Measurements from ENCODE around the gene GRIN3B. TPM values are rescaled to one million over a fixed set of nuclear protein-coding genes. Genes with fewer than 3 reads are reported as not detected.
"Not testable (repeated sequence)": the region's sequence is repeated elsewhere in the genome, so short reads cannot be mapped to it uniquely, and the experiment has no call there.

GRIN3B gene
- total RNA-seq, 1 donor from 2014 or later = 1.4 TPM

DNA sequence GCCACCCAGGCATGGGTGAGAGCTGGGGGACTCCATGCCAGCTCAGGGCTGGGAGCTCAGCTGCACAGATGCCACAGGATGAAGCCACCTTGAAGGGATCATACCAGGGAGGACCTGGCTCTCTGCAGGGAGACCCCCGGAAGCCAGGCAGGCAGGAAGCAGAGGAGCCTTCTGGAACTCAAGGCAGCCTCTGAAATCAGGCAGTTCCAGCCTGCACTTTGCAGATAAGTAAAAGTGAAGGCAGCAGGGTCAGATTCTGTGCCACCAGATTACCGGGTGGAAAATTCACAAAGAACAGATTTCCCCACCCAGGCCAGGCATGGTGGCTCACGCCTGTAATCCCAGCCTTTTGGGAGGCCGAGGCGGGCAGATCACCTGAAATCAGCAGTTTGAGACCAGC lies 18.2 kb downstream of the GRIN3B start:
- Mint-ChIP-seq H3K4me3 (ENCODE audit: low read depth) (peak overlapping the region; percentile 86), H3K9me3 (ENCODE audit: low read depth) (no peaks in the 10 kb centered on the region), H3K36me3 (ENCODE audit: insufficient read depth) (no peaks in the 10 kb centered on the region), H3K4me1 (ENCODE audit: low read depth) (peaks cover 17% of the 10 kb centered on the region), H3K27ac (no peak overlapping the region), H3K27me3 (no peaks in the 10 kb centered on the region)
- DNase-seq (ENCODE audit: low spot score, unreplicated experiment) = no peak
- no peak for TF ChIP-seq CTCF (IDR thresholded peaks at IDR 0.05; ENCODE audit: unreplicated experiment)

DNA sequence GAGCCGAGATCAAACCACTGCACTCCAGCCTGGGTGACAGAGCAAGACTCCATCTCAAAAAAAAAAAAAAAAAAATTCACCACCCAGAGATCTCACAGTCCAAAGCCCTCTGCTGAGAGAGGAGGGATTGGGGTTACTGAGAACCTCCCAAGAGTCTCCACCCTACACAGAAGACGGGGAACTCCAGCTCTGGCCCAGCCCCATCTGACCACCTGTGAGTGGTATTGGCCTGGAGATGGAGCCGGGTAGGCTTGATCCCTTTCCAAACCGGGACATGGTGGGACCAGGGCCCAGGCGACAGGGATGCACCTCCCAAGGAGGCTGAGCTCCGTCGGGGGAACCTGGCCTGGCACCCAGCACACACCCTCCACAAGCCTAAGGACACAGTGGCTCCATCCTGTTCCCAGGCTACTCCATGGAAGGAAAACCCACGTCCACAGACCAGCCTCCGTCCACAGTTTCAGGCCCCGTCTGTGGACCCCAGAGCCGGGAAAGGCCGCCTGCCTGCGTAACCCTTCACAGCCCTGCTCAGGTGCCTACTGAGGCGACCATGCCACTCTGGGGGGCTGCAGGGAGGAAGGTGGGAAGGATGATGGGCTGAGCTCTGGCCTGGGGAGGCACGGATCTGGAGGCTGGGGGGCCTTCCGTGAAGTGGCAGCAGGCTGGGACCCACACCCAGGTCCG lies 18.9 kb downstream of the GRIN3B start:
- Mint-ChIP-seq H3K27ac (no peak overlapping the region), H3K9me3 (ENCODE audit: low read depth) (no peaks in the 10 kb centered on the region), H3K4me1 (ENCODE audit: low read depth) (peaks cover 17% of the 10 kb centered on the region), H3K4me3 (ENCODE audit: low read depth) (peak overlapping the region; percentile 86), H3K36me3 (ENCODE audit: insufficient read depth) (no peaks in the 10 kb centered on the region), H3K27me3 (no peaks in the 10 kb centered on the region)
- no peak for TF ChIP-seq CTCF (IDR thresholded peaks at IDR 0.05; ENCODE audit: unreplicated experiment)
- no peak for DNase-seq (ENCODE audit: low spot score, unreplicated experiment)

DNA sequence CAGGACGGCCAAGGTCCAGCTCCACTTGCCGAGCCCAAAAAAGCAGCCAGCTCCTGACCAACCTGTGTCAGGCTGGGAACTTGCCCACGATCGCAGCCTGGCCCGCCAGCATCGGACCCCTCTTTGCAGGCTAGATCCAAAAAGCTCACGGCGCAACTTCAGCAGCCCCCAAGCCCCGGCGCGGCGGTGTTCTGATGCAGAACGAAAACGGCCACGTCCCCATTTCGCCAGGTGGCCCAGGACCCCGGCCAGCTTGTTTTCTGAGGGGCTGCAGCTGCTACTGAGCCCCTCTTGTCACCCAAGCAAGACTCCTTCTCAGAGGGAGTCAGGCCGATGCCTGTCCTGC lies 19.4 kb downstream of the GRIN3B start:
- Mint-ChIP-seq H3K36me3 (ENCODE audit: insufficient read depth) (no peaks in the 10 kb centered on the region), H3K27me3 (no peaks in the 10 kb centered on the region), H3K27ac (no peak overlapping the region), H3K9me3 (ENCODE audit: low read depth) (no peaks in the 10 kb centered on the region), H3K4me3 (ENCODE audit: low read depth) (peak overlapping the region; percentile 86), H3K4me1 (ENCODE audit: low read depth) (peaks cover 17% of the 10 kb centered on the region)
- DNase-seq (ENCODE audit: low spot score, unreplicated experiment) = no peak
- no peak for TF ChIP-seq CTCF (IDR thresholded peaks at IDR 0.05; ENCODE audit: unreplicated experiment)

GRCh38 chr19:1019980-1020867 lies 20.0 kb downstream of the GRIN3B start:
- Mint-ChIP-seq H3K27me3 (no peaks in the 10 kb centered on the region), H3K4me1 (ENCODE audit: low read depth) (peaks cover 17% of the 10 kb centered on the region), H3K27ac (peak overlapping the region; percentile 93), H3K36me3 (ENCODE audit: insufficient read depth) (no peaks in the 10 kb centered on the region), H3K9me3 (ENCODE audit: low read depth) (no peaks in the 10 kb centered on the region), H3K4me3 (ENCODE audit: low read depth) (peak overlapping the region; percentile 86)
- no peak for TF ChIP-seq CTCF (IDR thresholded peaks at IDR 0.05; ENCODE audit: unreplicated experiment)
- no peak for DNase-seq (ENCODE audit: low spot score, unreplicated experiment)

GRCh38 chr19:1020868-1021425 lies 20.7 kb downstream of the GRIN3B start, which contains the start of gene TMEM259:
Gene TMEM259 (minus strand): TSS chr19:1021123. CDS start chr19:1020996, 127 bp downstream.
- peak within 1 kb of the TSS; percentile 86 for H3K4me3 Mint-ChIP-seq (ENCODE audit: low read depth)
- peak within 1 kb of the TSS; percentile 100 for H3K27ac Mint-ChIP-seq
- TF ChIP-seq CTCF (IDR thresholded peaks at IDR 0.05; ENCODE audit: unreplicated experiment) = peak; percentile 7
- H3K27me3 Mint-ChIP-seq = no peaks in the 10 kb centered on the region
- H3K36me3 Mint-ChIP-seq (ENCODE audit: insufficient read depth) = no peaks in the 10 kb centered on the region
- H3K9me3 Mint-ChIP-seq (ENCODE audit: low read depth) = no peaks in the 10 kb centered on the region
- H3K4me1 Mint-ChIP-seq (ENCODE audit: low read depth) = peaks cover 18% of the 10 kb centered on the region
- peak; percentile 95 for DNase-seq (ENCODE audit: low spot score, unreplicated experiment)

- H3K36me3 Mint-ChIP-seq (ENCODE audit: insufficient read depth); H3K9me3 Mint-ChIP-seq (ENCODE audit: low read depth); H3K27me3 Mint-ChIP-seq; H3K4me3 Mint-ChIP-seq (ENCODE audit: low read depth); DNase-seq (ENCODE audit: low spot score, unreplicated experiment): not testable (repeated sequence)
- Mint-ChIP-seq H3K4me1 (ENCODE audit: low read depth) (peaks cover 12% of the 10 kb centered on the region), H3K27ac (peak overlapping the region; percentile 41)
These were observed 23.6 kb downstream of the GRIN3B start for GRCh38 chr19:1023883-1024188.

DNA sequence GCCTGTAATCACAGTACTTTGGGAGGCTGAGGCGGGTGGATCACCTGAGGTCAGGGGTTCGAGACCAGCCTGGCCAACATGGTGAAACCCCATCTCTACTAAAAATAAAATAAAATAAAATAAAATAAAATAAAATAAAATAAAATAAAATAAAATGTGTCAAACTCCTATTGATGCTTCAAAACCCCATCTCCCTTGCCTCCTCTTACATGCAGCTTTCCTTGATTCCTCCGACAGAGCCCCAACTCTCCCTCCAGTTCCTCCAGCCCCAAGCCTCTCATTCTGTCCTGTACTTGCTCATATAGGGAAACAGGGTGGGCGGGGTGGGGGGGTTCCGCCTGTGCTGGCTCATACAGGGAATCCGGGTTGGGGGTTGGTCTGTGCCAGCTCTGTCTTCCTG lies 24.9 kb downstream of the GRIN3B start:
- H3K27ac Mint-ChIP-seq = peak overlapping the region; percentile 85
- not testable (repeated sequence) for H3K4me1 Mint-ChIP-seq (ENCODE audit: low read depth)

More for the DNA sequence above, 24.9 kb downstream of the GRIN3B start:
- not testable (repeated sequence) for H3K9me3 Mint-ChIP-seq (ENCODE audit: low read depth); H3K27me3 Mint-ChIP-seq; H3K36me3 Mint-ChIP-seq (ENCODE audit: insufficient read depth); H3K4me3 Mint-ChIP-seq (ENCODE audit: low read depth); DNase-seq (ENCODE audit: low spot score, unreplicated experiment)

All from progenitor cell of endocrine pancreas (in vitro differentiated cells).